HG03064 (cell line): ENCODE measurements around the gene PTPRA.
"Not testable (repeated sequence)": the region's sequence is repeated elsewhere in the genome, so short reads cannot be mapped to it uniquely, and the experiment has no call there.

Source experiments
- ATAC-seq: cut with Tn5 transposase; IDR thresholded peaks from one replicate; pipeline ENCODE4 v1.9.1; 2021; ENCODE audit warnings: low read depth; ENCODE audit not compliant: unreplicated experiment

PTPRA gene

DNA sequence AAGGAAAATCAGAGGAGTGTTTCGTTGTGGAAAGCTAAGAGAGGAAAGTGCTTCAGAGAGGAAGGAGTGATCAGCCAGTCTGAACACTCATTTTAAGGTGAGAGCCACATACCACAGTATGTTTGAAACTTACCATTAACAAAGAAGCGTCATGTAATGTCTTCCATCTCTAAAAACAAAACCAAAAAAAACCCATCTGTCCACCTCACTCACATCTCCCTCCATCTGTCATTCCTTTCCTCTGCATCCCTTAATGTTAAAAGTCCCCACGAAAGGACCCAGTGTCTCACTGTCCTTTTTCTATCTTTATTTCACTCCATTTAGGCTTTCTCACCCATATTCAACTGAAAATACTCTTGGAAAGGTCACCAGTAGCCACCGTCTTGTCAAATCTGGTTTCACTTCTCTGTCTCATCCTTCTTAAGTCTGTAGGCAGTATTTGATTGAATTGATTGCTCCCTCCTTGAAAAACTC lies 110.8 kb downstream of the PTPRA start:
- ATAC-seq: peak; percentile 57

DNA sequence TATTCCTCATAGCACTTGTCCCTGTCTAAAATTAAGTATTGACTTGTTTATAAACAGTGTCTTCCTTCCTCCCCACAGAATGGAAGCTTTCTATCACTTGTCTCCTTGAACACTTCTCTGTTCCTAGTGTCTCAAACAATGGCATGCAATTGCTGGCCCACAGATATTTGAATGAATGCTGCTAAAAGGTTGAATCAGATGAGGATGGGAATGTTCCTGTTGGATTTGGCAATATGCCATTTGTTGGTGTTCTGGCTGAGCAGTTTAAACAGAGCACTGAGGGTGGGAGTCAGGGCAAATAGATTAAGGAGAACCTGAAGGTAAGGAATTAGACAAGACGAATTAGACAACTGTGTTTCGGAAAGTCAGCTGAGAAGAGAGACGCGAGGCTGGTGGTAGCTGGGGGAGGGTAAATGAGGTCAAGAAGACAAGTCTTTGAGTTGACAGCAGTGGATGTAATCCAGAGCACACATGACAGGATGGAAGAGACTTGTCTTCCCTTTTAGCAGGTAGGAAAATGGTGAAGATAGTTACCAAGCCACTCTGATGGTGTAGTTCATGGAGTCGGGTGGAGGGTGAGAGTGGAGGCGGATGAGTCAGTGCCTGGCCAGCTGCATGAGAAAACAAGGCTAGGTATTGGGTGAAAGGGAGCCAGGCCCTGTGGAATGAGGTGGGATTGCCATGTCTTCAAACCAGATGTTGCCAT lies 111.8 kb downstream of the PTPRA start:
- ATAC-seq: no peak

DNA sequence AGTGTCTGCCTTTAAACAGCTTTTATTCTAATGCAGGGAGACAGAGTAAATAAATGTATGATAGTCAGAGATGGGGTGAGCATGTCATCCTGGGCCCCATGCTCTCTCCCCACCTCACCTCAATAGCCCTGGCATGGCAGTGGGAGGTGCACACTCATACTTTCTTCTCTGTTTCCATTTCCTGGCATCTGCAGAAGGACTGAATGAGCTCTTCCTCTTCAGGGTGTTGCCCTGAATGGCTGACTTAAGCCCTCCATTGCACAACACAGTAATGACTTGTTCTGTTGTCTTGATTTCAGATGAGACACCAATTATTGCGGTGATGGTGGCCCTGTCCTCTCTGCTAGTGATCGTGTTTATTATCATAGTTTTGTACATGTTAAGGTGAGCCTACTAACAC lies 113.2 kb downstream of the PTPRA start:
- no peak for ATAC-seq

DNA sequence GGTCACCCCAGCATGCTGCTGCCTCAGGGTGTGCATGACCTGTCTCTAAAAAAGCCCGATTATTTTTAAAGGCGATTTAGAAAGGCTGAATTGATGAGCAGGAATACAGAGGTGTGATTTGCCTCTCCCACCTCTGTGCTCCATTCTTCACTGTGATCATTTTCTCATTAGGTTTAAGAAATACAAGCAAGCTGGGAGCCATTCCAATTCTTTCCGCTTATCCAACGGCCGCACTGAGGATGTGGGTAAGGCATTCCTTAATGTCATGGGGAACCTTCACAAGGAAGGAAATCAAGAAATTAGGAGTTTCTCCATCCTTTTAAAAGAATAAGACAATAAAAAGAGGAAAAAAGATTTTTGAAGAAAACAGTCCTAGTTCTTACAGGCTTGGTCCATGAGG lies 114.6 kb downstream of the PTPRA start:
- no peak for ATAC-seq

DNA sequence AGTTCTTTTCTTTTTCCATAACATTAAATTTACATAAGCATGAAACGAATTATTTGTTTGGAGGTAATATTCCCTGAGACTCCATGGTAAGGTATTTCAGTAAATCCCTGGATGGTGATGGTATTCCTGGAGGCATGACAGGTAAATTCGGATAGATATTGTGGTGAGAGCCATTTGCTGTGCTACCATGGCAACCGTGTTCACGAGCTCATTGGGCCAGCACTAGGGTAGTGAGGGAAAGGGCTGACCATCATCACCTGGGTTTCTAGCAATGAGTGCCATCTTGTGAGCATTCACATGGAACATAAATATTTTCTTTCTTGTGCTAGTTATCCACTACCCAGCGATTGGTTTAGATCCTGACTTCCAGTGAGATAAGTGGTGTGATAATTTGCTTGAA lies 118.3 kb downstream of the PTPRA start:
- no peak for ATAC-seq

DNA sequence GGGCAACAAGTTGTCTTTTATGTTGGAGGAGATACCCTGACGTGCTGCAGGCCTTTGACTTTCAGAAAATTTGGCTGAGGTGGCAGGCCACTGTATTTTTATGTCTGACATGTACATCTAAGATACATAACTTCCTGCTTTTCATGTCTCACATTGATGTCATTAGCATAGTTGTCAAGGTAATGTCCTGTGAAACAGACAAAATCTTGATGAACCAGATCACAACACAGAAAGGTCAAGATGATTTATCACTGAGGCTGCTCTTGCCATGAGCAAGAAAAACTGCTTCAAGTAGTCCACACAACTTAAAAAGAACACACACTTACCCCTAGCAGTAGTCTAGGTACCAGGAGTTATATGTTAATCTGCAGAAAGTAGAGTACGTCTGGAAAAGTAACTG lies 120.0 kb downstream of the PTPRA start:
- no peak for ATAC-seq

DNA sequence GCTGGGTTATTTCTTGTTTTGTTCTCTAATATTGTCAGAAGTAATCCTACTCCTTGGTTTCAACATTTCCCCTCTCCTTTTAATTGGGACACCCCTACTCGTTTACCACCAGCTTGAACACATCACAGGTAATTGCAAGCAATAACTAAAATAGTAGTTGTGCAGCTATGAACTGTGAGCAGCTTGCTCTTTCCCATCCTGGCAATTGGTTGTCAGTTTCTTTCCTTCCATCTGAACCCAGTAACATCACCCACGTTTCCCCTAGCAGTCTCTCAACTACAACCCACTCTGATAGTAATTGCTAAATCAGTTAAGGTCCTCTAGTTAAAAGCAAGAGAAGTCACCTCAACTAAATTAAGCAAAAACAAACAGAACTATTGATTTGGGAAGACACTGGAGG lies 122.5 kb downstream of the PTPRA start:
- ATAC-seq: no peak

DNA sequence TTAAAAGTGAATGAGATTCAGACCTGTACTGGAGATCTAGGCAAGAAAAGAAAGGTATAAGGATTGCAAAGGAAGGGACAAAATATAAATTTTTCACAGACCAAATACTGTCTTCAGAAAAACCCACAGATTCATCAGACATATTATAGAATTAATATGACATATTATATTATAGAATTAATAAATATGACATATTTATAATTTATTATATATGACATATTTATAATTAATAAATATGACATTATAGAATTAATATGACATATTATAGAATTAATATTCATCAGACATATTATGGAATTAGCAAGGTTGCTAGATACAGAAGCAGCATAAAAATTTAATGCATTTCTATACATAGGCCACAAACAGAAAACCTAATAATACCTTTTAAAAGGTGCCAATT lies 125.4 kb downstream of the PTPRA start:
- no peak for ATAC-seq

DNA sequence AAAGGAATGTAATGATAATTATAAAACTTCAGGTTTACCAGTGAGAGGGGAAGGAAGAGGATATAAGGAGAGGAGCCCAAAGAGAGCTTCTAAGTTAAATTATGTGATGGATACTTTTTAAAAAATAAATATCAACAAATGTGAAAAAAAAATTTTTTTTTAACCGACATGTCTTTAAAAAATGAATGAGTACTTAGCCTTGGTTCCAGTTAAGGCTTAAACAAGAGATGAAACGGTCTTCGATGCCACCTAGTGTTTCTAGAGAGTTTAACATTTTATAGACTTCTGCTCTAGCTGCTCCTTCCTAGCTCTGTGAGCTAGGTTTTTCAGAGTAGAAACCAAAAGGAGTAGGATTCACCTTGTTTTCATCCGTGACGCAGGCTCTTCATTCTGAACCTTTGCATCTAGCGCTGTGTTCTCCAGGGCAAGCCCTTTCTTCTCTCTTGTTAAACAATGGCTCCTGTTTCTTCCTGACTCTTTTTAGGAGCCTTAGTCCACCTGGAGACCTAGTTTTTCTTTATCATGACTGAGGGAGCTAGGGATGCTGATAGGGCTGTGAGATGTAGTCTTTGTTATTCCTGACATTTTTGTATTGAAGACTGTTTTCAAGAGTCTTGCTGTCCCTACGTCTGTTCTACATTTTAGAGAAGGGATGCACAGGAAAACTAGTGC lies 127.7 kb downstream of the PTPRA start:
- ATAC-seq: no peak

DNA sequence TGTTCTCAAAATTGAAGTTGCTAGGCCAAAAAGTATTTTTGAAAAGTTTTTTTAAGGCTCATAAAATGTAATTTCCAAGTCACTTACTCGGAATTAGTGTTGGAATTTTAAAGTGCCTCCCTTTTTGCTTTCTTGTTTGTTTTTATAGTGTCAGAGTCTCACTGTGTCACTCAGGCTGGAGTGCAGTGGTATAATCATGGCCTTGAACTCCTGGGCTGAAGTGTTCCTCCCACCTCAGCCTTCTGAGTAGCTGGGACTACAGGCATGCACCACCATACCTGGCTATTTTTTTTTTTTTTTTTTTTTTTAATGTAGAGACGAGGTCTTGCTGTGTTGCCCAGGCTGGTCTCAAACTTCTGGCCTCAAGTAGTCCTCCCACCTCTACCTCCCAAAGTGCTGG lies 130.1 kb downstream of the PTPRA start:
- ATAC-seq: no peak

DNA sequence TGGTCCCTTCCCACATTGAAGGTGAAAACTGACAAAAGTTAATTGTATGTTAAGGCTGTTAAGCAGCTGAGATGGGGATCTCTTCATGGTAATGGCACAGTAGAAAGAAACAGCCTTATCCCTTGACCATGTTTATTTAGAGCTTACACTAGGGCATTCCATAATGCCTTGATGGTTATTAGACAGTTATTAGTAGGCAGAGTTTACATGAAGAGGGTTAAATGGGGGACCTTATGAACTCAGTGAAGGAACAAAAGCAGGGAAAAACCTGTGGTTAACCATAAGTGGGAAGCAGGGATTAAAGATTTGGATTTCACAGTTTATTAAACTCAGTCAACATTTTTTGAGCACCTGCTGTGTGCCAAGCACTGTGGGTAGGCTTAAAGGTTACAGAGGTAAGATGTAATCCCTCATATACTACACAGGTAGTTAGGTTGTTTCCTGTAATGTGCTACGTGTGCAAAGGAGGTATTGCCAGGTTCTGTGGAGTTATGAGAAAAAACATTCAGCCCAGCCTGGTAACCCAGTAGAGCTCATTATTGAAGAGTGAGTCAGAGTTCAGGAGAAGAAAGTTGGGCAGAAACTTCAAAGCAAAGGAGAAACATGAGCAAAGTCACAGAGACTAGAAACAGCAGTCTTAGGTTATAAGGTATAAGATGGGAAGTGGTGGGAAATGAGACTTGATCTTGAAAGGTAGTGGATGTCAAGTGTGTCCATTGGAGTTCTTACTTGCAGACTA lies 137.9 kb downstream of the PTPRA start:
- ATAC-seq: no peak

DNA sequence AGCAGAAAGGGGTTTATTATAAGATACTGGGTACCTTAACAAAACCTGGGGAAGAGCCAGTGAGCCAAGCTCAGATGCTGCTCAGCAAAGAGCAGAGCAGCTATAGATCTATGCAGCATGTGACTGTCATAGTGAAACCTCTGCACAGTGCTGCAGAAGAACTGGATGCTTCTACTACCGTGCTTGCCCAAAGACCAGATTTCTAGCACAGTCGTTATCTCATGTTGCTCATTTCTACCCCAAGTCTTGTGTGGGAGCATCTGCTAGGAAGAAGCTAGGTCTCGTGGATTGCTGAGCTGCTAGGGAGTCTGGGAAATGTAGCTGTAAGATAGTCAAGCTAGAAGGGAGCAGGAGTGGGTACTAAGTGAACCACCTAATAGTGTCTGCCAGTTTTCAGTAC lies 138.5 kb downstream of the PTPRA start:
- ATAC-seq: no peak

DNA sequence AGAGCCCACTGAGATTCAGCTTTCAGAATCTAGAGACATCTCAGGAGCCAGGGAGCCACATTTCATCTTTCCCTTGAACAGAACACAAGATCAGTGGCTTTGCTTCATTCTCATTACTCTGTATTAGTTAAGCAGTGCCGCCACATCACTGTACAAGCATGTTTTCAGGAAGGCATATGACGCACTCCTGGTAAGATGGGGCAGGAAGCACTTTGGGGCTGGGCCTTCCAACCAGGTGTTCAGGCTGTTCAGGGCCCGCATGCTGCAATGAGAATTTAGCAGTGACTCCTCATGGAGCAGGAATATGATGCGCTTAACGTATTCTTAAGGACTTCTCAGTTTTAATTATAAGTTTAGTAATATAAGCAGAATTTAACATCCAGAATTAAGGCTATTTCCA lies 140.5 kb downstream of the PTPRA start:
- no peak for ATAC-seq

DNA sequence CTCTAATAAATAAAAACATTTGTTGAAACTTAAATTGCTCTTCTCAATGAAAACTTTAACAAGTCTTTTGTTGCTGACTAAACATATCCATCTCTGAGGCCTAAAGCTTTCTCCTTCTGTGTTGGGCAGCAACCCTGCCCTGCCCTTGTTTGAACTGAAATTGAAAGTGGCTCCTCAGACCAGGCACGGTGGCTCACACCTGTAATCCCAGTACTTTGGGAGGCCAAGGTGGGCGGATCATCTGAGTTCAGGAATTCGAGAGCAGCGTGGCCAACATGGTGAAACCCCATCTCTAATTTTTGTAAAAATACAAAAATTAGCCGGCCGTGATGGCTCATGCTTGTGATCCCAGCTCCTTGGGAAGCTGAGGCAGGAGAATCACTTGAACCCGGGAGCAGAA lies 140.9 kb downstream of the PTPRA start:
- ATAC-seq: no peak

DNA sequence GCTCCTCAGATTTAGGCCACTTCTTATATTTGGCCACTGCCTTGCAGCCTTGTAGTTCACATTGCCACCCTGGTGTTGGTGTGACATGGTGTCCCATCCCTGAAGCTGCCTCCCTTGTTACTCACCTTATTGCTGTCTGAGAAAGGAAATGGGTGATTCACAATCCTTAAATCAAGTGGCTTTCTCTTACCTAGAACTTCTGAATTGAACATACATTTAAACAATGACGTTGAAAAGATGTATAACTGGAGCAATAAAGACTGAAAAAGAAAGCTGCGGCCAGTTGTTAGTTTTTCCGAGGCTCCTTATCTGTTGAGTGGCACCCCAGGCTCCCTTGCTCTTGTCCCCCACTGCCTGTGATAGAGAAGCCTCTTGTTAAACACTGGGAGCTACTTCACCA lies 141.4 kb downstream of the PTPRA start:
- ATAC-seq: no peak

DNA sequence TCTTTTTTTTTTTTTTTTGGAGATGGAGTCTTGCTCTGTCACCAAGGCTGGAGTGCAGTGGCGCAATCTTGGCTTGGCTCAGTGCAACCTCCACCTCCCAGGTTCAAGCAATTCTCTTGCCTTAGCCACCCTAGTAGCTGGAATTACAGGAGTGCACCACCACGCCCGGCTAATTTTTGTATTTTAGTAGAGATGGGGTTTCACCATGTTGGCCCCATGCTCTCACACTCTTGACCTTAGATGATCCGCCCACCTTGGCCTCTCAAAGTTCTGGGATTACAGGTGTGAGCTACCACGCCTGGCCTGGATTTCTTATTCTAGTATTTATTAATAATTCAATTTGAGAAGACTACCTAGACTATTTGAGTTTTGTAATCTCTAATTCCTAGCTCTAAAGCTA lies 142.0 kb downstream of the PTPRA start:
- not testable (repeated sequence) for ATAC-seq

DNA sequence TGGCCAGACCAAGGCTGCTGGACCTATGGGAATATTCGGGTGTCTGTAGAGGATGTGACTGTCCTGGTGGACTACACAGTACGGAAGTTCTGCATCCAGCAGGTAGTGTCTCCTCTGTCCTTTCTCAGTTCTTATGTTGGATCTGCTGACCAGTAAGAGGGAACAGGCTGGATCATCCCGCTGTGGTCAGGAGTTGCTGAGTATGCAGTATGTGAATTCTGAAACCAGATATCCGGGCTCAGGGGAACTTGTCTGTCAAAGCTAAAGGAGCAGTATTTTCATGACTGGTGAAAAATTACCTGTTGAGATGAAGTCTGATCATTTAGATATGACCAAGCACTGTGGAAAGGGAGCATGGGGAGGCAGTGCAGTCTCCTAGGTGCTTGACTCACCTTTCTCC lies 148.0 kb downstream of the PTPRA start:
- ATAC-seq: no peak

DNA sequence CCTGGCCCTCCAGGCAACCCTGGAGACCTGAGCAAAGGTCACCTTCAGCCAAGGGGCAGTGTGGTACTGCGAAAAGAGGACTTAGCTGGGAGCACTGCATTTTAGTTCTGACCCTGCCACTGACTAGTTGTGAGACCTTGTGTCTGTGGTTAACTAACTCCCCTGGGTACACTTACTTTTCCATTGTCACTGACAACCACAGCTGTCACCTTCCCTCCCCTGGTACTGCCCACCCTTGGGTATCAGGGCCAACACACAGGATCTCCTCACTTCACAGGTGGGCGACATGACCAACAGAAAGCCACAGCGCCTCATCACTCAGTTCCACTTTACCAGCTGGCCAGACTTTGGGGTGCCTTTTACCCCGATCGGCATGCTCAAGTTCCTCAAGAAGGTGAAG lies 148.5 kb downstream of the PTPRA start:
- ATAC-seq: no peak

DNA sequence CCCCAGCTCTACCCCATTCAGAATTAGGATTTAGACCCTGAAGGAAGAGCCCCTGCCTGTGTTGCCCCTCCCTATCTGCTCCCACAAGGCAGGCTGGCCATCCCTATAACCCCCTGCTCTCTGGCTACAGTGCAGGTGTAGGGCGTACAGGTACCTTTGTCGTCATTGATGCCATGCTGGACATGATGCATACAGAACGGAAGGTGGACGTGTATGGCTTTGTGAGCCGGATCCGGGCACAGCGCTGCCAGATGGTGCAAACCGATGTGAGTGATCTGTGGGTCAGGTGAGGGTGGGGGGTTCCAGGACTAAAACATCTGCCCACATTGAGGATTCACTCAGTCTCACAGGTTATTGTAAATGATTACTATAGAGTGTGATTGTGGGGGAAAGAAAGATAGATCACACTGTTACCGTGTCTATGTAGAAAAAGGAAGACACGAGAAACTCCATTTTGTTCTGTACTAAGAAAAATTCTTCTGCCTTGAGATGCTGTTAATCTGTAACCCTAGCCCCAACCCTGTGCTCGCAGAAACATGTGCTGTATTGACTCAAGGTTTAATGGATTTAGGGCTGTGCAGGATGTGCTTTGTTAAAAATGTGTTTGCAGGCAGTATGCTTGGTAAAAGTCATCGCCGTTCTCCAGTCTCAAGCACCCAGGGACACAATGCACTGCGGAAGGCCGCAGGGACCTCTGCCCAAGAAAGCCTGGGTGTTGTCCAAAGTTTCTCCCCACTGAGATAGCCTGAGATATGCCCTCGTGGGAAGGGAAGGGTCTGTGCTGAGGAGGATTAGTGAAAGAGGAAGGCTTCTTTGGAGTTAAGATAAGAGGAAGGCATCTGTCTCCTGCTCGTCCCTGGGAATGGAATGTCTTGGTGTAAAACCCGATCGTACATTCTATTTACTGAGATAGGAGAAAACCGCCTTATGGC lies 149.5 kb downstream of the PTPRA start:
- ATAC-seq: not testable (repeated sequence)

DNA sequence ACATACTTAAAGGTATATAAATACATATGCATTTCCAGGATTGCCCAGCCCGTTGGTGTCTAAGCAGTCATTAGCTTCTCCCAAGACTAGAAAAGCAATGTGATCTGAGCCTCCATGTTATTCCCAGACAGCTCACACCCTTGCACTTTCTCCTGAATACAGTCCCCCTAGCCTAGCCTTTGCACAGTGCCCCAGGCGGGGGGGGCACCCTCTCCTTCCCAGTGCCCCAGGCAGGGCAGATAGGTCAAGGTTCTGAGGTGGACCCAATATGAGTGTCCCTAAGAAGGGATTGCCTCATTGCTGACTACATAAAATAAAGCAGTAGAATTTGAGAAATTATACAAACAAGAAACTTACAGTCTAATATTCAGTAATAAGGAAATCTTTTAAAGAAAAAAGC lies 154.7 kb downstream of the PTPRA start:
- no peak for ATAC-seq
